ENCODE results near the gene HSDL1. TPM values are rescaled to one million over a fixed set of nuclear protein-coding genes. Genes with fewer than 3 reads are reported as not detected.

Gene HSDL1
- total RNA-seq, 1 experiment from 2014 or later, result 35.8 TPM

- ChIA-PET CTCF (interaction anchor here (1.8 kb wide), 1 partner anchor 11 kb away, joined by 4 read pairs; the partner anchor contains the start of gene MBTPS1), RAD21 (ENCODE audit: low non-redundant PET in 1 of 2, low total read pairs in 2 of 2, uncharacterized antibody in 2 of 2, unreplicated experiment in 2 of 2) (no interaction called here), POLR2A (interaction anchor here (0.7 kb wide), 1 partner anchor 10 kb away, joined by 3 read pairs; the partner anchor contains the start of gene MBTPS1)
- no TSS peak for BruUV-seq (replicated peaks)
- no peak overlapping the region for H2AFZ ChIP-seq (ENCODE audit: low read depth, low read length, poor library complexity, severe bottlenecking)
- DNase-seq (ENCODE audit: low read depth, low spot score) (no peak), ATAC-seq (no peak)
- H3K27me3 ChIP-seq (ENCODE audit: insufficient read depth, low read length), result no peaks in the 10 kb centered on the region
- no peak overlapping the region for H3K9ac ChIP-seq (ENCODE audit: low read length)
- peaks cover 3 to 9% of the 10 kb centered on the region in 2 experiments; a peak in 2 of 4 replicates for H3K36me3 ChIP-seq (ENCODE audit: control insufficient read depth in 1 of 2, insufficient read depth in 2 of 2, low read length in 2 of 2)
- no peak overlapping the region for H3K27ac ChIP-seq (ENCODE audit: low read depth, low read length)
- peaks cover 94% of the 10 kb centered on the region for H3K79me2 ChIP-seq (ENCODE audit: insufficient read depth, low read length)
- H3K4me1 ChIP-seq (ENCODE audit: control insufficient read depth in 1 of 2, insufficient read depth in 2 of 2, low read length in 2 of 2), result peaks cover 5 to 10% of the 10 kb centered on the region in 2 experiments; a peak in 2 of 4 replicates
- no peak for TF ChIP-seq POLR2AphosphoS5 (IDR thresholded peaks at IDR 0.05; ENCODE audit: low read depth, low read length)
- no peak for TF ChIP-seq EZH2phosphoT487 (IDR thresholded peaks at IDR 0.05; ENCODE audit: borderline replicate concordance)
- TF ChIP-seq SRF (IDR thresholded peaks at IDR 0.05; ENCODE audit: low read depth), result no peak
- TF ChIP-seq ZNF274 (IDR thresholded peaks at IDR 0.05; ENCODE audit: low read depth, low read length), result no peak
- no peak for TF ChIP-seq EGR1 (IDR thresholded peaks at IDR 0.05; ENCODE audit: low read depth)
- no peak for TF ChIP-seq YY1 (IDR thresholded peaks at IDR 0.05; ENCODE audit: extremely low read depth, insufficient replicate concordance, low read depth, low read length)
- no peak for TF ChIP-seq REST (IDR thresholded peaks at IDR 0.05; ENCODE audit: low read depth)
- no peak for TF ChIP-seq FOSL1 (IDR thresholded peaks at IDR 0.05; ENCODE audit: low read depth)
- no peak for TF ChIP-seq RAD21 (IDR thresholded peaks at IDR 0.05; ENCODE audit: low read depth)
- no peaks in the 10 kb centered on the region for H3K9me3 ChIP-seq (ENCODE audit: control insufficient read depth in 1 of 2, insufficient read depth in 1 of 2, low read depth in 1 of 2, low read length in 2 of 2)
- H3K4me3 ChIP-seq (replicated peaks in 1 of 2; ENCODE audit: low read depth in 1 of 2, low read length in 2 of 2), result no peak overlapping the region
- H3K9me2 ChIP-seq (ENCODE audit: insufficient read depth), result no peaks in the 10 kb centered on the region
- H4K20me1 ChIP-seq (ENCODE audit: insufficient read depth), result peaks cover 6% of the 10 kb centered on the region; the same call in 1 of the 2 replicates
- intact Hi-C loops (cut with micrococcal nuclease), result no loop called here
- H3K4me2 ChIP-seq (ENCODE audit: low read length), result no peak overlapping the region
These were observed 38.8 kb downstream of the HSDL1 start for GRCh38 chr16:84105948-84106740.

Measured in HCT116 (cell line).